T-helper 17 cell (primary cell): ENCODE data around the gene FAM114A2. TPM values are rescaled to one million over a fixed set of nuclear protein-coding genes. Genes with fewer than 3 reads are reported as not detected.

Source experiments
- ATAC-seq: fragments of 150-1000 bp; cut with Tn5 transposase; 2 replicates; pipeline ENCODE4 v1.10.0; 2021; ENCODE audit warnings: mild to moderate bottlenecking, moderate library complexity
- DNase-seq, 3 donors: peaks; one replicate each; pipeline versions ENCODE4 v3.0.0 to v3.0.0-alpha.2; 2020 to 2021
- H3K9me3 ChIP-seq: one replicate; pipeline ENCODE4 v1.7.0; 2013; ENCODE audit warnings: low read length, mild to moderate bottlenecking; ENCODE audit not compliant: control insufficient read depth, poor library complexity, severe bottlenecking
- H3K27ac Mint-ChIP-seq: one replicate; pipeline ENCODE4 v1.8.0; 2022; ENCODE audit warnings: mild to moderate bottlenecking, moderate library complexity, mixed read lengths
- H3K27me3 Mint-ChIP-seq: one replicate; pipeline ENCODE4 v1.8.0; 2022; ENCODE audit warnings: mixed read lengths
- H3K36me3 Mint-ChIP-seq: one replicate; pipeline ENCODE4 v1.8.0; 2022; ENCODE audit warnings: low read depth, mixed read lengths
- H3K4me1 Mint-ChIP-seq: one replicate; pipeline ENCODE4 v1.8.0; 2022; ENCODE audit warnings: mild to moderate bottlenecking, mixed read lengths
- H3K4me3 Mint-ChIP-seq: one replicate; pipeline ENCODE4 v1.8.0; 2022; ENCODE audit warnings: mild to moderate bottlenecking, moderate library complexity, mixed read lengths
- total RNA-seq, 4 donors: library from RNA in 2 of 4; stranded (reverse) in 2 of 4; gene quantifications; one replicate each; pipeline ENCODE4 v1.2.3 and lab custom pipeline; 2022 to 2026

FAM114A2 gene
- total RNA-seq, 2 donors from 2014 or later, result 21.9 to 25.8 TPM

- Mint-ChIP-seq H3K27me3 (peaks cover 12% of the 10 kb centered on the region), H3K4me3 (no peak overlapping the region), H3K27ac (no peak overlapping the region), H3K36me3 (peaks cover 9% of the 10 kb centered on the region), H3K4me1 (peaks cover 8% of the 10 kb centered on the region)
- H3K9me3 ChIP-seq, result no peaks in the 10 kb centered on the region
- ATAC-seq (no peak), DNase-seq (no peak)
These were observed 69.7 kb downstream of the FAM114A2 start for GRCh38 chr5:153968761-153969562.

DNA sequence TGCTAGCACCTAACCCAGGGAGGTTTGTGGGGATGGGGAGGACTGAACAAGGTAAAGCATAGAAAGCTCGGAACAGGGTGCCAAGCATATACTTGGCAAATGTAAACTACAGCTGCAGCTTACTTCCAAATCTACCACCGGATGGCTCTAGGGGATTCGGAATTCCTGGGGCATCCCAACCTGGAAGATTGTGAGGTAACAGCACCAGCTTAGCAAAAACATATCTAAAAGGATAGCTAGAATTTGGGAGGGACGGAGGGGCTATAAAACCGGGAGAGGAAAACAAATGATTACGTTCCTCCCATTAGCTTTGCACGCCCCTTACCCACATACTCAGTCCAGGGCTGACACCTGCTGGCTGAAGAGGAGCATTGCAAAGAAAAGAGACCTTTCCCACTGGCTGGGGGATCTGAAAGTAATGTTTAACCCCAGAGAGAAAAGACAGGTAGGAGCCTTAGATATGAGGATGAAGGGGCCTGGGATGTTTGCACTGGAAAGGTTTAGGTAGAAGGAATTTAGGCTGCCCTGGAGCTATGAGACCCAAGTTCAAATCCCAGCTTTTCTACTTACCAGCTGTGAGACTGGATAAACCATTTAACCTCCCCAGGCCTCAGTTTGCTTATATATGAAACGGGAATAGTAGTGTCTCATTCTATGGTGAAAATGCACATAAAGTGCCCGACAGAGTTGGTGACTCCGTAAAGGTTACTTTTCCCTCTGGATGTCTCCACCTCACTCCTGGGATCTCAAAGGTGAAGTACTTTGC lies 73.6 kb downstream of the FAM114A2 start:
- peak; percentile 52 for ATAC-seq

DNA sequence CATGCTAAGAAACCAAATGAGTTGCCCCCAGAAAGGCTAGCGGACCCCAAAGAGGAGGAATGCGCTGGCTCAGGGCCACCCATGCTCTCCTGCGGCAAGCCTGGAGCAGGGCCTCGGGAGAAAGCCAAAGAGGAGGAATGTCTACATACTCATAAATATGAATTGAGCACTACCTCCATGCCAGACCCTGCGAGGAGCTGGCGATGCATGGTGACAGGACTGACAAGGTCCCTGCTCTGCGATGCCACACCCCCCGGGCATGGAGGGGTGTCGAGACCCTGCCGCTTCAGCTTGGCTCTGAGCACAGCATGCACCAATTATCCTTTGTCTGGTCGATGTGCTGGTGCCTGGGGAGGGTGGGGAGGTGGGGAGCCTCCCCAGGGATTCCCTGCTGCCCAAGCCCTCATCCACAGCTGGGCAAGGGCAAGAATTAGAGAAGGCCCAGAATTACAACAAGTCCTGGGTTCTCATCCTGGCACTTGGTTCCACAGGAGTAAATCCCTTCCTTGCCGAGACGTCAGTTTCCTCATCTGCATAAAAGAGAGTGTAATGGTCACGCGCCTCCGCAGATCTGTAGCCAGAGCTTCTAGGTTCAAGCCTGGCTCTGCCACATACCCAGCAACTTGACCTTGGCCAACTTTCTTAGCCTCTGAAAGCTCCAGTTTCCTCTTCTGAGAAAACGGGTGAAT lies 74.4 kb downstream of the FAM114A2 start:
- H3K4me1 Mint-ChIP-seq, result peaks cover 14% of the 10 kb centered on the region
- no peaks in the 10 kb centered on the region for H3K9me3 ChIP-seq
- DNase-seq (no peak), ATAC-seq (no peak)
- H3K36me3 Mint-ChIP-seq, result peaks cover 8% of the 10 kb centered on the region
- peaks cover 19% of the 10 kb centered on the region for H3K27me3 Mint-ChIP-seq
- H3K4me3 Mint-ChIP-seq, result no peak overlapping the region
- no peak overlapping the region for H3K27ac Mint-ChIP-seq

More for the DNA sequence above, 73.6 kb downstream of the FAM114A2 start:
- peak in 1 of 3 donors; percentile 23 for DNase-seq
- Mint-ChIP-seq H3K27me3 (peaks cover 12% of the 10 kb centered on the region), H3K4me1 (peaks cover 14% of the 10 kb centered on the region), H3K36me3 (peaks cover 8% of the 10 kb centered on the region), H3K27ac (no peak overlapping the region), H3K4me3 (no peak overlapping the region)
- no peaks in the 10 kb centered on the region for H3K9me3 ChIP-seq

GRCh38 chr5:153960269-153961215 lies 78.2 kb downstream of the FAM114A2 start:
- Mint-ChIP-seq H3K4me3 (no peak overlapping the region), H3K36me3 (peaks cover 4% of the 10 kb centered on the region), H3K4me1 (peaks cover 14% of the 10 kb centered on the region), H3K27ac (peak overlapping the region; percentile 16), H3K27me3 (peaks cover 12% of the 10 kb centered on the region)
- no peaks in the 10 kb centered on the region for H3K9me3 ChIP-seq
- ATAC-seq, result no peak
- DNase-seq, result no peak

DNA sequence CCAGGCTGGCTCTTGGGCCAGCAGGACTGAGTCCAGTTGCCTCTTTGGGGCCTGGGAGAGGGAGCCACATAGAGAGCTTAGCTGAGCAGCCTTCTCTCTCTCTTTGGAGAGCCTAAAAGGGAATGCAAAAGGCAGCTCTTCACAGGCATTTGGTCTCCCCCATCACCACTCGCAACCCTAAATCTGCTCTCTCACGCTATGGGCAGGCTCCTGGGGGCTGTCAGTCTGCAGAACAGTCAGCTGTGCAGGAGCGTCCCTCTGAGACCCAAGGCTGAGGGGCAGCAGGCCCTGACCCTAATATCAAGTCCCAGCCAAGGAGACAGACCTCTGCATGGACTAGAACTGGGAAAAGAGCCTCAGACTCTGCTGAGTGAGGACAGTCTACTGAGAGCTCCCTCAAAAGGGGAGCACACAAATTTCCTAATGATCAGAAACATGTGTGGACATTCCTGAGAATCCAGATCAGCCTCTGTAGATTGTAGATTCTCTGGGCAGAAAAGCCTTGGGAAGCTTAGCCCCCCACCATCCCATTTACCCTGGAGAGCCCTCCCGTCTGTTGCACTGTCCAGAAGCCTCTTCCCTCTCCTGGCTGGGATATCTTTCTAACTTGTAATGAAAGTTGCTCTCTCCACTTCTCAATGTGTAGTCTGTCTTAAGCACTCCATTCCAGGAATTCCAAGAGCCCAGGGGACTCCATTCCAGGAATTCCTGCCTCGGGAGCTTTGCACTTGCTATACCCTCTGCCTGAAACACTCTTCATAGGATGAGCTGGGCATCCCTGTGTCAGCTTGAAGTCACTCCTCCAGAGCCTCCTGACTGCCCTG lies 79.4 kb downstream of the FAM114A2 start:
- no peak overlapping the region for H3K4me3 Mint-ChIP-seq
- no peaks in the 10 kb centered on the region for H3K9me3 ChIP-seq
- DNase-seq, result no peak
- H3K27me3 Mint-ChIP-seq, result peaks cover 12% of the 10 kb centered on the region
- H3K36me3 Mint-ChIP-seq, result peaks cover 4% of the 10 kb centered on the region
- peaks cover 9% of the 10 kb centered on the region for H3K4me1 Mint-ChIP-seq
- H3K27ac Mint-ChIP-seq, result no peak overlapping the region
- ATAC-seq, result no peak

GRCh38 chr5:153957205-153957604 lies 81.5 kb downstream of the FAM114A2 start:
- Mint-ChIP-seq H3K4me3 (no peak overlapping the region), H3K27me3 (peaks cover 12% of the 10 kb centered on the region), H3K4me1 (peaks cover 9% of the 10 kb centered on the region), H3K36me3 (peaks cover 2% of the 10 kb centered on the region), H3K27ac (no peak overlapping the region)
- ATAC-seq (no peak), DNase-seq (no peak)
- no peaks in the 10 kb centered on the region for H3K9me3 ChIP-seq

DNA sequence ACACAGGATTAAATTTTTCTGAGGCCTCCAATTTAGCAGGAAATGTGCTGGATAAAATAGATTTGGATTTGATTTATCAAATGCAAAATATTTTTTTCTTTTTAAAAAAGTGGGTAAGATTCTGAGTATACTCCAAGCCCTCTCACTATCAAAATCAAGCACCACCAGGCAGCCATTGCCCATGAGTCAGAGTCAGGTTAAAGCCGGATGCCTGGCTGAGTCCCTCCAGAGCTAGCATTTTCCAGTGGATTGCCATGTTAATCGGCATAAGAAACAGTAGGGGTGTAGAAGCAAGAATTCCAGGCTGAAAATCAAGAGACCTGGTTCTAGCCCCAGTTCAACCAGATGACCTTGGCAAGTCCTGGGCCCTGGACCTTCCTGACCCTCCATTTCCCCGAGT lies 85.3 kb downstream of the FAM114A2 start:
- Mint-ChIP-seq H3K4me1 (no peaks in the 10 kb centered on the region), H3K4me3 (no peak overlapping the region), H3K36me3 (peaks cover 2% of the 10 kb centered on the region), H3K27ac (no peak overlapping the region), H3K27me3 (peaks cover 6% of the 10 kb centered on the region)
- no peaks in the 10 kb centered on the region for H3K9me3 ChIP-seq
- ATAC-seq (no peak), DNase-seq (no peak)

DNA sequence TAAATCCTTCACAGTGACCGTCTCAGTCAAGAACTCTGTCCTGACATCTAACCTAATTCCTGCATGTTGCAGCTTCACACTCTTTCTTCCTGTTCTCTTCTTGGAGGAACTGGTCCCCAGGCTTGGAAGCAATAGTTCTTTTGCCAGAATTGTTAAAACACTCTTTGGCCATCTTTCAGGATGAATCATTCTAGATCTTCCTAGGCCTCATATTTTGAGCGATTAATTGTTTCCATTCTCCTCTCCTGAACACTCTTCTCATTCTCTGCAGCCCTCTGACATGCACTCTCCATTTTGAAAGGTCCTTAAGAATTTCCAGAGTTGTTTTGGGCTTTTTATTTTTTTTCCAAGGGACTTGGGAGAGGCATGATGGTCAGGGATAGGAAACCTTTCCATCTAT lies 85.8 kb downstream of the FAM114A2 start:
- H3K27me3 Mint-ChIP-seq, result peaks cover 6% of the 10 kb centered on the region
- H3K4me1 Mint-ChIP-seq, result no peaks in the 10 kb centered on the region
- H3K4me3 Mint-ChIP-seq, result no peak overlapping the region
- no peak for DNase-seq
- H3K27ac Mint-ChIP-seq, result no peak overlapping the region
- H3K9me3 ChIP-seq, result no peaks in the 10 kb centered on the region
- no peak for ATAC-seq
- peaks cover 2% of the 10 kb centered on the region for H3K36me3 Mint-ChIP-seq

- Mint-ChIP-seq H3K4me3 (no peak overlapping the region), H3K27me3 (peaks cover 3% of the 10 kb centered on the region), H3K27ac (no peak overlapping the region), H3K36me3 (peaks cover 2% of the 10 kb centered on the region), H3K4me1 (no peaks in the 10 kb centered on the region)
- no peaks in the 10 kb centered on the region for H3K9me3 ChIP-seq
- no peak for ATAC-seq
- no peak for DNase-seq
These were observed 86.7 kb downstream of the FAM114A2 start for GRCh38 chr5:153952057-153952456.

GRCh38 chr5:153941265-153941664 lies 97.4 kb downstream of the FAM114A2 start:
- H3K27me3 Mint-ChIP-seq, result no peaks in the 10 kb centered on the region
- no peak overlapping the region for H3K27ac Mint-ChIP-seq
- ATAC-seq (no peak), DNase-seq (no peak)
- no peaks in the 10 kb centered on the region for H3K4me1 Mint-ChIP-seq
- peaks cover 5% of the 10 kb centered on the region for H3K9me3 ChIP-seq
- no peak overlapping the region for H3K4me3 Mint-ChIP-seq
- H3K36me3 Mint-ChIP-seq, result peaks cover 2% of the 10 kb centered on the region
